ENCODE data around the gene PHYHD1.

The PHYHD1 gene

GRCh38 chr9:128986671-128987070 lies 65.9 kb downstream of the PHYHD1 start:
- no peak for DNase-seq

GRCh38 chr9:128987805-128988204 lies 67.0 kb downstream of the PHYHD1 start:
- no peak for DNase-seq
